HG03442 (cell line): Measurements from ENCODE around the gene ABCG8.

Experiments
- ATAC-seq: cut with Tn5 transposase; IDR thresholded peaks from one replicate; pipeline ENCODE4 v1.9.1; 2021; ENCODE audit warnings: mild to moderate bottlenecking, moderate library complexity; ENCODE audit not compliant: unreplicated experiment

ABCG8 gene

DNA sequence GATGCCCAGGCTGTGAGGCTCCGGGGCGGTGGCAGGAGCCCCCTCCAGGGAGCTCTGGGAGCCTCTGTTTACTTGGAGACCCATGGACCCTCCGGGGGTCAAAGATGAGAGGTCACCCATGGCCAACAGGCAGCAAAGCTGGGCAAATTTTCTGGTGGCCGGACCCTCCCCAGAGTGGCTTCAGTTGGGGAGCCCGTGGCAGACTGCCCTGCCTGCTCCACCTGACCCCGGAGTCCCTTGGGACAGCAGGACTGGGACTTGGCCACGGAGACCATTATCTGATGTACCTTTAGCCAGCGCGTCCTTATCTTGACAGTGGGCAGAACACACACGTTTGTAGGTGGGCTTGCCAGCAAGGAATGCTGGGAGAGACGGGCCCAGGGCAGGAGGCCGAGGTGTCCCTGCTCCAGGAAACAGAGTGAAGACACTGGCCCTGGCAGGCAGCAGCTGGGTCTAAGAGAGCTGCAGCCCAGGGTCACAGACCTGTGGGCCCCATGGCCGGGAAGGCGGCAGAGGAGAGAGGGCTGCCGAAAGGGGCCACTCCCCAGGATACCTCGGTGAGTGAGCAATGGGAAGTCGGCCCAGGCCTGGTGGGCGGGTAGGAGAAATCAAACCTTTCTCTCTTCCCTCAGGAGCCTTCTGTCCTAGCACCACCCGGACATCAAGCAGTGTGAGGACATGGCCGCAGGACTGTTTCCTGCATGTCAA, at the start of gene ABCG8, which contains the start of gene ABCG5:
ABCG8 (plus strand) TSS at position 412 of the 708 bp plus-strand sequence; CDS start at position 495, 83 bp downstream.
ABCG5 (minus strand) TSS at position 280 of the 708 bp plus-strand sequence; CDS start at position 120, 160 bp downstream.
- ATAC-seq = no peak

DNA sequence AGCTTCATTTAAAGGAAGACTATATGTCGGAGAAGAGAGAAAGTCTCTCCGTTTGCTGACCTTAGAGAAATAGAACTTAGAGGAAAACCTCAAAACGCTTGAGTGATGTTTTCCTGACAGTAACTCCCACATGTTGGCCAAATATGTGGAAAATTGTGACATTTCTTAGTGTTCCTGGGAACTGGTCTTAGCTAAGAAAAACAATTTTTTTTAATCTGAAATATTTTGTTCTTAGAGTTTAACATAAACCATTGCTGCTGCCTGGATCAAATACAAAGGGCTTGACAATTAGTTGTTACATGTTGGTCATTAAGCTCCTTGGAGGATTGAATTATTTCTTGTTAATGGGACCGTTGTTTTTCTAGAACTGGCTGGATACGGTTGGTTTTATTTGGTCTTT, 48.6 kb upstream of the ABCG8 start:
- ATAC-seq = no peak

DNA sequence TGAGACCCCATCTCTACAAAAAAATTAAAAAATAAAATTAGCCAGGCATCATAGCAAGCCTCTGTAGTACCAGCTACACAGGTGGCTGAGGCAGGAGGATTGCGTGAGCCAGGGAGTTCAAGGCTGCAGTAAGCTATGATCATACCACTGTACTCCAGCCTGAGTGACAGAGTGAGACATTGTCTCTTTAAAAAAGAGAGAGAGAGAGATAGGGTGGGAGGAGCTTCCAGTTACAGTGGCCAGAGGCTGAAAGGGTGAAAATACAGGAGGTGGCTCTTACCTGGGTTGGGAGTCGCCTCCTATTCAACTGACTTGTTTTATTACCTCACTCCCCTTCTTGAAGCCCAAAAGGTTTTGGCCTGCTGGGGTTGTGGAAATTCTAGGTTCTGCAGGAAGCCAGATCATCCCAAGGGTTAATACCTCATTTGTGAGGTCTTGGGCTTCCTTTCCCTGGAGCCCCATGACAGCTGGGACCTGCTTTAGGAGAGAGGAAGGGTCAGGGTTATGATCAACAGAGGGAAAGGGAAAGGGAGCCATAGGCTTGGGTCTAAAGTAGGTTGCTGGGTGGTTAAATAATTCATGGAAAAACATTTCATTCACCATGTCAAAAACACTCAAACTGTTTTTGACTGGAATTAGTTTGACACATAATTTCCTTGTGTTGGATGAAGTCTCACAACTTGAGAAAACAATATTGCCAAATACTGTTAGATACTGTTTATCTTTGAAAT, 47.6 kb upstream of the ABCG8 start:
- ATAC-seq = no peak

DNA sequence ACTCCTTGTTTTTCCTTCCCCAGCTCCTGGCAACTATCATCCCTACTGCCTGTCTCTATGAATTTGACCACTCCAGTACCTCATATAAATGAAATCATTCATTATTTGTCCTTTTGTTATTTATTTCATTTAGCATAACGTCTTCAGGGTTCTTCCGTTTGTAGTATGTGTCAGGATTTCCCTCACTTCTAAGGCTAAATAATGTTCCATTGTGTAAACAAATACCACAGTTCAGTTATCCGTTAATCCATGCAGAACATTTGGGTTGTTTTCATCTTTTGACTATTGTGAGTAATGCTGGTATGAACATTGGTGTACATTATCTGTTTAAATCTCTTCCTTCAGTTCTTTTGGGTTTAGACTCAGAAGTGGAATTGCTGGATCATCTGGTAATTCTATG, 46.1 kb upstream of the ABCG8 start:
- ATAC-seq = no peak

DNA sequence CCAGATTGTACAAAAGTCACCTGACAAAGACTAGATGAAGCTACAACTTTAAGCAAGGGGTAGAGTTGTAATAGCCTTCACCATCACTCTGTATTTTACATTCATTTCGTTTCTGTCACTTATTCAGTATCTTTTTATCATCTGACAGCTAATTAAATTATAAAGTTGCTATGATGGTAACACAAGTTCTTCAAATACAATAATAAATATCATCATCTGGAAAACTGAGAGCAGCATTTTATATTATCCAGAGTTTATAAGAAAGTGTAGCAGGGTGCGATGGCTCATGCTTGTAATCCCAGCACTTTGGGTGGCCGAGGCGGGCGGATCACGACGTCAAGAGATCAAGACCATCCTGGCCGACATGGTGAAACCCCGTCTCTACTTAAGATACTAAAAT, 43.8 kb upstream of the ABCG8 start:
- ATAC-seq = no peak

DNA sequence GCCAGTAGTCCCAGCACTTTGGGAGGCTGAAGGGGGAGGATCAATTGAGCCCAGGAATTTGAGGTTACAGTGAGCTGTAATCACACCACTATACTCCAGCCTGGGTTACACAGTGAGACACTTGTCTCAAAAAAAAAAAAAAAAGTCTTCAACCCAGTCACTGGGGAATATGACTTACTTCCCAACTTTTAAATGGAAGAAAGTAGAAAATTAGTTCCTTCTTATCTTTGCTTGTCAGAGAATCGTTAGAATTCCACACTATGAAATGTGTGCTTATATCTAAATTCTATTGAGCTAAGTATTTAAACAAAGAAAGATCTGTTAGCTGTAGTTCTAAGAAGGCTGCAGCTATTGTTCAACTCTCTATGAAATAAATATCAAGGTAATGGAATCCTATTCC, 42.6 kb upstream of the ABCG8 start:
- no peak for ATAC-seq

DNA sequence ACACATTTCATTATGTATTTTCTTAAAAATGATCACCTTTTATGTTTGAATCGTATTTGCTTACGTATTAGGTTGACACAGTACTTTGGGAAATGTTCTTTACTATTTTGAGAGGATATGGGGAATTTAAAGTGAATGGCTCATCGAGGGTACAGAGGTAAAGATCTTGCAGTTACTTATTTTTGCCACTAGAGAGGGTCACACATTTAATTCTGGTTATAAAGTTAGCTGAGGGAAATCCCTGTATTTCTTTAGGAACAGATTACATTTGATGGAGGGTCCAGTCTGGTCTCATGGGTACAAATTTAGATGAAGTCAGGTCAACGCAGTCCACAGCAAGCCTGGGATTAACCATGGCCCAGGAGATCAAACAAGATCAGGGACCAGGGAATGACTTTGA, 40.5 kb upstream of the ABCG8 start:
- ATAC-seq = no peak

DNA sequence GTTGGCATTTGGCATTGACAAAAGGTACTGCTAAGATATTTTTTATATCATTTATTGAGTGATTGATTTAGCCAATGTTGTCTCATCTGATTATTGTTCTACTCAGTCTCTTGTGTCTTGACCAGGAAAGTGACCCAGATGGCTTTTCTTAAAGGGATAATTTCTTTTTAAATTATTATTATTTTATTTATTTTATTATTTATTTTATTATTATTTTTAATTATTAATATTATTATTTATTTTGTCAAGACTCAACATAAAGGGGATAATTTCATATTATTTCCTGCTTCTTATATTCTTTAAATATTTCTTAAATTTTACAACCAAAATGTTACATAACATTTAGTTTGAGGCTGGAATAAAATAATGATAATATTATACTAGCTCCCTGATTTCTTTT, 37.9 kb upstream of the ABCG8 start:
- no peak for ATAC-seq

DNA sequence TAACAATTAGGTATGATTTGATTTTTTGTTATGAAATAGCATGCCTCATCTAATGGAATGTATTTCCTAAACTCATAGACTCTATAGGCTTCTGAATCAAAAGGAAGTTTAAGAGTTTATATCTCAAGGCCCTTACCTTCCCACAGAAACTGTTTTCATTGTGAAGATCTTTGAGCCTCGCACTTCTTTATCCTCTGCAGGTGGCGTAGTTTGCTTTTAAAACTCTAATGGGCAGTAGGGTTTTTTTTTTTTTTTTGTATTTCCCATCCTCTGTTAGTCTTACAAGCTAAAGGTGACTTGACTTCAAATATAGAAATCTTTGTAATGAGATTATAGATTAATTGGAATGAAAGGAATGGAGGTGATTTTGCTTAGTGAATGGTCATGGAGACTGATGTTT, 36.6 kb upstream of the ABCG8 start:
- no peak for ATAC-seq

DNA sequence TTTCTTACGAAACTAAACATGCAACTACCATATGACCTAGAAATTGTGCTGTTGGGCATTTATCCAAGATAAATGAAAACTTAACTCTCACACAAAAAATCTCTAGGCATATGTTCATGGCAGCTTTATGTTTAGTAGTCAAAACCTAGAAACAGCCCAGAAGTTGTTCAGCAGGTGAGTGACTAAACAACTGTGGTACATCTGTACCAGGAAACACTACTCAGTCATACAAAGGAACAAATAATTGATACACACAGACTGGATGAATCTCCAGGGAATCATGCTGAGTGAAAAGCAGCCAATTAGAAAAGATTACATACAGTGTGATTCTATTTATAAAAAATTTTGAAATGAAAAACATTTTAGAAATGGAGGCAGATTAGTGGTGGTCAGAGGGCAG, 35.7 kb upstream of the ABCG8 start:
- no peak for ATAC-seq

DNA sequence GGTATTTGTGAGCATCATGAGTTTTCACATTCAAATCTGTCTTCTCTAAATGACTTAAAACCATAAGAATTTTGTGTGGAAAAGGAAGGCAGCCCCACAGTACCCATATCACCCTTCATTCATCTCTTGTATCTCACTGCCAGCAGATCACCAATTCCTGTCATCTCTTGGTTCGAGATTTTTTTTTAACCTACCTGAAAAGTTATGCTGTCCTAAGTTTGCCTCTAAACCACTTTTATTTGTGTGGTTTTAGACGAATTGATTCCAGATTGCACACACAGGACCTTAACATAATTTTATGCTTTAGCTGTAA, 32.1 kb upstream of the ABCG8 start:
- ATAC-seq = no peak

DNA sequence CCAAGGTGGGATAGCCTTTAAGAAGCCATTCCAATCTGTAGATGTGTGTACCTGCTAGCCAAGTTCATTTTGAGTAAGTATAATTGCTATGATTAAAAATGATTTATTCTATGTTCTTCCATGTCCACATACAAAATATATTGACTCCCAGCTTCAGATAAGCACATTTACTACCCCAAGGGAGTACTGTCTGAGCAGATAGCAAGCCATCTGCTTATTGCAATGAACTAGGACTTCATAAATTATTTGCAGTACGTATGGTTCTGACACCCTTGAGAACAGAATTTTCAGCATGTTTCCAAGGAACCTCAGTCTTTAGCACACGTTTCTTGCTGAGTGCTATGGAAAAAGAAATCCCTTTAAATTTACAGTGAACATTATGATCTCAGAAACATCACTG, 28.3 kb upstream of the ABCG8 start:
- ATAC-seq = no peak

DNA sequence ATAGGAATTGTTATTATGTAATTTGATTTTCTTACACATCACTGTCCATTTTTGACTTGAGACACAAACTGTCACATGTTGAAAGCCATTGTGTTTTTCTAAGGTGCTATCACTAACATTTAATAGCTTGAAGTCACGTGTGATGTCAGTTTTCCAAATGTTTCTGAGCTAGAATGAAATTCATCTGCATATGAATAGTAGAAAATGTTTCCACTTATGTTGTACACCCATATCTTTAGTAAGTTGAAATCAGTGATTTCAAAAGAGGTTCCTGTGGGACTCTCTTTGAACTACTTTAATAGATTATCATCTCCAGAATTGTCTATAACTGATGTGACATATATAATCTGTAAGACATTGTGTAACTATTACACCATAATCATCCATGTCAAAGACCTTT, 27.9 kb upstream of the ABCG8 start:
- ATAC-seq = no peak

DNA sequence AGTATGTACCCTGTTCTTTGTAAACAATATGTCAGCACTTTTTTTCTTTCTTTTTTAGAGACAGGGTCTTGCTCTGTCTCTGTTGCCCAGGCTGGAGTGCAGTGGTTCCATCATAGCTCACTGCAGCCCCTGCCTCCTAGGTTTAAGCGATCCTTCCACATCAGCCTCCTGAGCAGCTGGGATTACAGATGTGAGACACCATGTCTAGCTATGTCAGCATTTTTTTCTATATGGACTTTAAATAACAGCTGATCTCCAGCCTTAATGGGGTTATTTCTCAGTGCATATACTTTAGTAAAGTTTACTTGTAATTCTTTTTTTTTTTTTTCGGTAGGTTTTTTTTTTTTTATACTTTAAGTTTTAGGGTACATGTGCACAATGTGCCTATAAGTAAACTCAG, 26.8 kb upstream of the ABCG8 start:
- no peak for ATAC-seq

DNA sequence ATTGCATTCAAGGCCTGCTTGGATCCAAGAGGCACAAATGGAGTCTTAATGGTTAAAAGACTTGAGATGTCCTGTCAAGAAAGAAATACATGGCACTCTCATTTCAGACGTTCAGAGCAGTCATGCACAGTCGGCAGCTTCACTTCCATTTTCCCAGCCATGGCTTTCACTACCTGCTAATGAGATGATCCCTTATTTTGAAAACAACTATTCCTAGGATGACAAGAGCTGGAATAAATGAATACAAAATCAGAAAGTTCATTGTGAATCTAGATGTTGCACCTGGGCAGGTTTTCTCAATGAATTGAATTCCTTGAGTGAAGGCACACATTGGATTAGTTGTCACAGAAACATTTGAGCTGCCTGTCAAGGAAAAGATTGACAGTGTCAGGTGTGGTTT, 25.8 kb upstream of the ABCG8 start:
- no peak for ATAC-seq

DNA sequence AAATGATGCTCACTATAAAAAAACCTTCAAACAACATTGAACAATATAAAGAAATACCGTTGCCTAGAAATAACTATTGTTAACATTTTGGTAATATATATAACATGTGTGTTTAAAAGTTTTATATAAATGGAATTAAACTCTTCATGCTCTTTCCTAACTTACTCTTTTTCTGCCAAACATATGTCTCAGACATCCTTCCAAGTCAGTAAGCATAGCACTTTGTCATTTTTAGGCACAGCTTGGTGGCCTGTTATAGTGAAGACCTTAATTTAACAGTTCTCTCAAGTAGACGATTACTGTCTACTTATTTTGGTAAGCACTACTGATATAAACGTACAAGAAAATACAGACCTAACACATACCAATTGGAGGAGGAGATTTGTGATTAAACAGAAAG, 24.1 kb upstream of the ABCG8 start:
- ATAC-seq = no peak

DNA sequence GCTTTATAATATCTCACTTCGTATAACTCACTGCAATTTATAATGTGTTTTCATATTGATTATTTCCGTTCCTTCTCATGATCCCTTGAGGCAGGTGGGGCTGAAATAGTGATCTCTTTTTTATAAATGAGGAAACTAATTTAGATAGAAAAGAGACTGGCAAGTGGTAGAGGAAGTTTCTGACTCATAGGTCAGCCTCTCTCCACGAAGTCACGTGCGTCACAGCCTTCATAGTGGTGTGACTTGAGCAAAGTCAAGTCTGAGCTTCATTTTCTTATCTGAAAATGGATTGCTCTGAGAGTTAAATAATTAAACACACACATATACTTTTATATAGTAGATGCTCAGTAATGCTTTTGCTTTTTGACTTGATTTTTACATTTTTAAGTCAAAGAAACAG, 20.0 kb upstream of the ABCG8 start:
- no peak for ATAC-seq

DNA sequence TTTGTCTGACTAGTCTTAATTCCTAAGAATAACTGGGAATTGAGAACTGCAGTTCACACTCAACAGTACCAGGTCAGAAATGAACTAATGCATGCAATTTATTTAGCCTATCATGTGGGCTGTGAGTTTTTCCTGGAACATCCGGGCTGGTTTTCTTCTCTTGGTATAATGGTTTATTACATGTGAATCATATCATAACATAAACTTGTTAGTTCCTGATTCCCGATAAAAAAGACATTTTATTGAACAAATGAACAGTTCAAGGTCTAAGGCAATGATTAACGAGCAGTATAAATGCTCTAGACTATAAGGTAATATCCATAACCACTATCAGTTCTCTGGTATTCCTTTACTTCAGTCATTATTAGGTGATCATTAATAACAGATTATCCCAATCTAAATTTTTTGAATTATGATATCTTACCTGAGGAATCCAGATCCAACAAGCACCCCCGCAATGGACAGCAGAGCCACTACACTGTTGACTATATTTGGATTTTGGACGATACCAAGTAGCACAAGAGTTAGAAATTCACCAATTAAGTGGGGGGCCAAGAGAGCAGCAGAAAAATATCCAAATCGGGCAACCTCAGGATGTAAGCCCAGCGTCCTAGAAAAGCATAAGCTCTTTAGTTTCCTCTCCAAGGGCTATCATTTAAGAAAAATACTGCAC, 19.1 kb upstream of the ABCG8 start:
- ATAC-seq = no peak

DNA sequence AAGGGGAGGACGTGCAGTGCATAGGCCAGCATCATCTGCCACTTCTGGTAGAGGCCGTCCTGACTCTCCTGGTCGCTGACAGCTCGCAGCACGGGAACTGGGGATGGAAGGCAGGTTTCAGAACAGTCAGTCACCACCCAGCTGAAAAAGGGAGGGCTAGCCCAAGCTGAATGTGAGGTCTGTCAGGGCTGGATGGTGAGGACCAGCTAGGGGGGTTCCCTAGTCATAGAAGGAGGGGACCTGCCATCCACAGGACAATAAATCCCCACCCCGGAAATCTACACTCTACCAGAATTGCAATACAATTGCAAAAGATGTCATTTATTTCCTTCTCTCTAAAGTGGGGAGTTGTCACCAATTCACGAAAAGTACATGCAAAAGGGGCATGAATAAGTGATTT, 15.9 kb upstream of the ABCG8 start:
- ATAC-seq = no peak

DNA sequence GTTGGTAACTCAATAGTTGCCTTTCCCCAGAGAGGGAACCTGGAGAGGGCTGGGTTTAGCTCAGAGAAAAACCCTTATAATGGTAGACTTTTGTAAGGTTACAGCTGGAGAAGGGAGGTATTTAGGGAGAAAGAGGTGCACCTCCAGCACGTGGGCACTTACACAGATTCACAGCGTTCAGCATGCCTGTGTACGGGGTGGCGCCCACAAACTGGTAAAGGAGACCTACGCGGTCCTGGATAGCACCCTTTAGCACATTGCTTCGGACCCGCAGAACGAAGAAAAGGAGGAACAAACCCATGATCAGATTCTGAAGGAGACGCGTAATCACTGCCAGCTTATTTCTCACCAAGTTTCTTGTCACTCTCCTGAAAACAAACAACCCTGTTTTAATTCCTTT, 15.0 kb upstream of the ABCG8 start:
- ATAC-seq = no peak

DNA sequence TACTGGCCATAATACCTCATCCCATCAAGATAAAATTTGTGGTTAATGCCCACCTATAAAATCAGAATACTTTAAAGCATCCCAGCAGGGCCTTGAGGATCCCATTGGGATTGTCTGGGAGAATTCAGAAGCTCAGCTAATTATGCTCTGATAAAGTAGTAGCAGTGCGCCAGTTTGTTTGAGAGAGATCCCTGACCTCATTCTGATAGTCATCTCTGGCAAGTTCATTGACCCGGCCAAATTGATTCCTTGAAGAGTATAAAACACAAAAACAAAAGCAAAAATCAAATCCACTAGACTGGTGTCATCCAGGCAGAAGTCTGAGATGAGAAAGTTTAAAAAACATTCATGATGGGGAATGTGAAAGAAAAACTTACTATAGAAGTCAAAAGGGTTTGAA, 14.3 kb upstream of the ABCG8 start:
- no peak for ATAC-seq

DNA sequence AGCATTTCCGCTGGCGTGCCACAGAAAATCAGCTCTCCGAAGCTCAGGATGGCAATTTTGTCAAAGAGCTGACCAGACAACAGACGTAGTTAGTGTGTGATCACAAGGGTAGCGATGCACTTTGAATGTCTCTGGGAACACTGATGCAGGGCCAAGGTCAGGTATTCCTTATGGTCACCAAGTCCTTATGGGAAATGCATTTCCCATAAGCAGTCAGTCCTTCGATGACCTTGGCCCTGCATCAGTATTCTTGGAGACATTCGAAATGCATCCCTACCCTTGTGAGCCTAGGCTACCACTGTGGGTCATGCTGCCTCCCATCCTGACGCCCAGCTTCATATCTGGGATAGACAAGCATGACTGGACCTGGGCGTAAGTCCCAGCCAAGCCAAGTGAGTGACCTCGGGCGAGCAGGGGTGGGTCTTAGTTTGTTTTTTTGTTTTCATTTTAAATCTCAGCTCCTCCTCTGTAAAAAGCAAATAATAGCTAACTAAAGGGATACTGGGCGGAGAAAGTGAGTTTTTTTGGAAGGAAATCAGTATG, 13.7 kb upstream of the ABCG8 start:
- no peak for ATAC-seq
